NCI-H345 (cell line): Measurements from ENCODE around the gene ZNF300.
"Not testable (repeated sequence)": the region's sequence is repeated elsewhere in the genome, so short reads cannot be mapped to it uniquely, and the experiment has no call there.

ENCODE experiments used
- DNase-seq: peaks from one replicate; lab custom pipeline; 2025; lab: John Stamatoyannopoulos, UW

The ZNF300 gene

GRCh38 chr5:150904479-150905311 is at the start of gene ZNF300:
TSS of gene ZNF300 (minus strand) at chr5:150904980. CDS start at chr5:150903155, 1,825 bp downstream.
- DNase-seq = peak; percentile 59

GRCh38 chr5:150948539-150948938 is 43.8 kb upstream of the ZNF300 start:
- DNase-seq = no peak

- DNase-seq = no peak
Measured at GRCh38 chr5:150946351-150946905, 41.6 kb upstream of the ZNF300 start.

GRCh38 chr5:150945947-150946346 is 41.2 kb upstream of the ZNF300 start:
- no peak for DNase-seq

- no peak for DNase-seq
Measured at GRCh38 chr5:150945486-150945885, 40.7 kb upstream of the ZNF300 start.

- no peak for DNase-seq
Measured at GRCh38 chr5:150931368-150931965, 26.7 kb upstream of the ZNF300 start.

- DNase-seq = no peak
Measured at GRCh38 chr5:150918613-150919012, 13.8 kb upstream of the ZNF300 start.

- DNase-seq = no peak
Measured at GRCh38 chr5:150912312-150912814, 7.6 kb upstream of the ZNF300 start.

GRCh38 chr5:150905312-150905683 is 518 bp upstream of the ZNF300 start:
- DNase-seq = no peak

GRCh38 chr5:150901446-150901845 is 3.3 kb downstream of the ZNF300 start:
- DNase-seq = no peak

- no peak for DNase-seq
Measured at GRCh38 chr5:150895431-150896428, 9.1 kb downstream of the ZNF300 start.

GRCh38 chr5:150879358-150879757 is 25.4 kb downstream of the ZNF300 start:
- DNase-seq = no peak

- no peak for DNase-seq
Measured at GRCh38 chr5:150862070-150862469, 42.7 kb downstream of the ZNF300 start.

- no peak for DNase-seq
Measured at GRCh38 chr5:150860246-150860821, 44.4 kb downstream of the ZNF300 start.

GRCh38 chr5:150856700-150857099 is 48.1 kb downstream of the ZNF300 start:
- not testable (repeated sequence) for DNase-seq

GRCh38 chr5:150853561-150853960 is 51.2 kb downstream of the ZNF300 start:
- DNase-seq = no peak

- no peak for DNase-seq
Measured at GRCh38 chr5:150851039-150851438, 53.7 kb downstream of the ZNF300 start.

GRCh38 chr5:150848271-150848670 is 56.5 kb downstream of the ZNF300 start:
- DNase-seq = no peak

GRCh38 chr5:150847334-150847695 is 57.5 kb downstream of the ZNF300 start:
- no peak for DNase-seq

GRCh38 chr5:150846654-150847333 is 58.0 kb downstream of the ZNF300 start:
- DNase-seq = peak; percentile 72

GRCh38 chr5:150846308-150846653 is 58.5 kb downstream of the ZNF300 start, which contains the start of gene IRGM:
TSS of gene IRGM (plus strand) at chr5:150846521. CDS start at chr5:150848124, 1,603 bp downstream.
- DNase-seq = not testable (repeated sequence)
